Heart left ventricle (tissue), 16 donors: Measurements from ENCODE around the gene KIF26B. TPM values are rescaled to one million over a fixed set of nuclear protein-coding genes. Genes with fewer than 3 reads are reported as not detected.

ENCODE experiments used
- ATAC-seq, 4 donors: fragments of 200-7000 bp; cut with Tn5 transposase; one replicate each; pipeline ENCODE4 v1.9.1; 2020 to 2022; ENCODE audit warnings: moderate library complexity in 4 of 4, mild to moderate bottlenecking in 3 of 4, moderate number of reproducible peaks in 1 of 4
- DNase-seq, 5 donors: peaks; one replicate each; pipeline ENCODE4 v3.0.0-alpha.2; 2020
- H3K27ac ChIP-seq, 12 donors: fragments of 200-600 bp; sonication (generic) in 4 of 12; one replicate each; pipeline versions ENCODE4 v1.5.0 to v1.8.0; 2016 to 2022; ENCODE audit warnings: mild to moderate bottlenecking in 2 of 12
- H3K27me3 ChIP-seq, 9 donors: fragments of 200-600 bp; sonication (generic) in 2 of 9; one replicate each; pipeline versions ENCODE4 v1.5.1 to v1.8.0; 2016 to 2022; ENCODE audit warnings: mild to moderate bottlenecking in 3 of 9
- H3K36me3 ChIP-seq, 9 donors: fragments of 200-600 bp; sonication (generic) in 2 of 9; one replicate each; pipeline versions ENCODE4 v1.5.0 to v1.8.0; 2018 to 2022; ENCODE audit warnings: mild to moderate bottlenecking in 2 of 9
- H3K4me1 ChIP-seq, 12 donors: fragments of 200-600 bp; sonication (generic) in 4 of 12; one replicate each; pipeline versions ENCODE4 v1.5.0 to v1.8.0; 2016 to 2022; ENCODE audit warnings: mild to moderate bottlenecking in 3 of 12
- H3K4me3 ChIP-seq, 12 donors: fragments of 200-600 bp; sonication (generic) in 4 of 12; one replicate each; pipeline versions ENCODE4 v1.5.0 to v1.8.0; 2017 to 2022; ENCODE audit warnings: mild to moderate bottlenecking in 9 of 12, moderate library complexity in 4 of 12
- H3K9me3 ChIP-seq, 12 donors: fragments of 200-600 bp; sonication (generic) in 4 of 12; one replicate each; pipeline versions ENCODE4 v1.5.0 to v1.8.0; 2016 to 2022; ENCODE audit warnings: mild to moderate bottlenecking in 1 of 12
- POLR2A ChIP-seq, 2 donors: fragments of 450-650 bp; IDR thresholded peaks; one replicate each; pipeline ENCODE4 v1.6.1; 2017; ENCODE audit warnings: antibody characterized with exemption in 2 of 2, mild to moderate bottlenecking in 2 of 2, moderate library complexity in 2 of 2
- WGBS, 4 donors: extraction: QIAGEN DNeasy Blood & Tissue Kit in 2 of 4; methylation state at CpG; one replicate each; pipeline versions ENCODE4 v1.1.5 to v1.1.7; 2013 to 2018; 5-methylcytosine and 5-hydroxymethylcytosine counted together
- intact Hi-C, 10 donors: fragments of 100-400 bp; cut with DNase I; formaldehyde crosslinking; loops; one replicate each; pipeline versions ENCODE4 v1.11.1 to v1.14.2; 2022
- polyA plus RNA-seq, 2 donors: library from polyadenylated mRNA; stranded (reverse); fragments of 200-250 nt; gene quantifications; one replicate each; pipeline ENCODE4 v1.2.3, GENCODE V29; 2013
- total RNA-seq, 9 donors: library from RNA; depleted of rRNA in 2 of 9; stranded (reverse); fragments of >200 nt in 2 of 9; fragmentation: NEBNext Ultra II Directional in 3 of 9; extraction: Animal tissue kit (Norgen Biotek cat#: 25700) in 3 of 9; gene quantifications; one replicate each; pipeline versions ENCODE4 v1.1.0 to v1.2.4, GENCODE V29; 2016 to 2023
- TF ChIP-seq, protein P1 (sequence below), 12 donors: fragments of 200-600 bp; sonication (generic) in 4 of 12; IDR thresholded peaks; one replicate each; pipeline versions ENCODE4 v1.5.0 to v1.8.0; 2018 to 2022; ENCODE audit warnings: antibody characterized with exemption in 12 of 12, mild to moderate bottlenecking in 5 of 12
- donor health status: ischemic (EF 13 %, LVEDD 7.1; RV severe dilation, severe dysfunction).
- donor health status: healthy with polysubstance abuse.
- donor health status: DM: no; HTN: yes; CAD: no.
- donor health status: DM: no; HTN: no; CAD: no.
- donor health status: ischemic (EF 25% LVEDD 6.9; RV normal size, moderate dysfunction).
- donor health status: ischemic (EF 25% LVEDD 5.7; RV mildly dilated, moderate dysfunction).
- donor health status: healthy.
- donor health status: DM: yes; HTN: yes; CAD: no.
- donor health status: ischemic (EF 35%, LVEDD 5.7; RV mildly dilated, moderate dysfunction).
- donor health status: nonischemic (EF 11% LVEDD 7.7; RV severe dilation, severe dysfunction).
- donor health status: DM: yes; HTN: yes; CAD: no.
- donor health status: PGD.
- donor health status: ischemic (EF 29% LVEDD 5.4; RV normal size, mild dysfunction).
- donor health status: nonischemic (EF 23%, LVEDD 6.1; RV moderate dilation, normal function).

KIF26B gene
- total and polyA plus RNA-seq, 11 donors = 1.2 to 7.0 (median 2.3) TPM

DNA sequence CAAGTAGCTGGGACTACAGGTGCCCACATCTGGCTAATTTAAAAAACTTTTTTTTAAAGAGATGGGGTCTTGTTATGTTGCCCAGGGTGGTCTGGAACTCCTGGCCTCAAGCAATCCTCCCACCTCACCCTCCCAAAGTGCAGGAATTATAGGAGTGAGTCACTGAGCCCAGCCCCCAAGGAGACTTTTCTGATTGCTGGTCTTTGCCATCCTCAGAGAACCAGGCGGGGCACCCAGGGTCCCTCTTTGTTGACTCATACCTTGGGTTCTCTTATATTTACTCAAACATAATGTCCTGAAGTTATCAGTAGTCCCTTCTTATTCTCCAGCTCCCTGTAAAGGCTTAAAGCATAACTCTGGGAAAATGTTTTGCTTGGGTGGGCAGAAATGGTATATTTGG lies 51.1 kb downstream of the KIF26B start:
- intact Hi-C loops = no loop called here
- TF ChIP-seq, protein P1, sequence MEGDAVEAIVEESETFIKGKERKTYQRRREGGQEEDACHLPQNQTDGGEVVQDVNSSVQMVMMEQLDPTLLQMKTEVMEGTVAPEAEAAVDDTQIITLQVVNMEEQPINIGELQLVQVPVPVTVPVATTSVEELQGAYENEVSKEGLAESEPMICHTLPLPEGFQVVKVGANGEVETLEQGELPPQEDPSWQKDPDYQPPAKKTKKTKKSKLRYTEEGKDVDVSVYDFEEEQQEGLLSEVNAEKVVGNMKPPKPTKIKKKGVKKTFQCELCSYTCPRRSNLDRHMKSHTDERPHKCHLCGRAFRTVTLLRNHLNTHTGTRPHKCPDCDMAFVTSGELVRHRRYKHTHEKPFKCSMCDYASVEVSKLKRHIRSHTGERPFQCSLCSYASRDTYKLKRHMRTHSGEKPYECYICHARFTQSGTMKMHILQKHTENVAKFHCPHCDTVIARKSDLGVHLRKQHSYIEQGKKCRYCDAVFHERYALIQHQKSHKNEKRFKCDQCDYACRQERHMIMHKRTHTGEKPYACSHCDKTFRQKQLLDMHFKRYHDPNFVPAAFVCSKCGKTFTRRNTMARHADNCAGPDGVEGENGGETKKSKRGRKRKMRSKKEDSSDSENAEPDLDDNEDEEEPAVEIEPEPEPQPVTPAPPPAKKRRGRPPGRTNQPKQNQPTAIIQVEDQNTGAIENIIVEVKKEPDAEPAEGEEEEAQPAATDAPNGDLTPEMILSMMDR (IDR thresholded peaks at IDR 0.05) = no peak
- TF ChIP-seq POLR2A (IDR thresholded peaks at IDR 0.05) = no peak

DNA sequence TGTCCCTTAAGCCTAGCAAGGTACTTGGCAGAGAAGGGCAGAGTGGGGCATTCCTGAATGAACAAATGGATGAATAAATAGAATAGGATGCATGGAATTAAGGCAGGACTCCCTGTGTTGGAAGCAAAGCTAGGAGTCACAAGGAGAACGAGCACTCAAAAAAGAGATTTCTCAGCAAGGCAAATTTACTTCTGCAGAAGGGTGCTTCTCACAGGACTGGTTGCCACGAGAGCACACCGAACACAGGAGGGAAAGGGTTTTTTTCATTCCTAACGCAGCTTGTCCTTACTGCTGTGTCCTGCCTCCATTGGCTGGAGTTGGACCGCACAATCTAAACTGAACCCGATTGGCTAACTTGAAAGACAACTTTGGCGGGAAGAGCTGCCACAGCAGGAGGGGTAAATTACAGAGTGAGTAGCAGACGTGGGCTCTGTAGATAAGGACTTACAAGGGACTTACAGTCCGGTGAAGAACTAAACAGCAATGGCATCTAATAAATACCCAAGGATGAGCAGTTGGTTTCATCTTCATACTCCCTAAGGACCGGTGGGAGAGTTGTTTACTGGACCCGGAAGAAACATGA lies 52.4 kb downstream of the KIF26B start:
- TF ChIP-seq POLR2A (IDR thresholded peaks at IDR 0.05) = no peak
- TF ChIP-seq, protein P1 (IDR thresholded peaks at IDR 0.05) = no peak
- no peaks in the 10 kb centered on the region for H3K36me3 ChIP-seq
- intact Hi-C loops = no loop called here
- peaks cover 0 to 33% (median 24%) of the 10 kb centered on the region in 12 donors for H3K9me3 ChIP-seq
- no peaks in the 10 kb centered on the region for H3K4me1 ChIP-seq
- ATAC-seq (no peak), DNase-seq (no peak)
- H3K27me3 ChIP-seq = no peaks in the 10 kb centered on the region
- no peak overlapping the region for H3K4me3 ChIP-seq
- H3K27ac ChIP-seq = no peak overlapping the region
- WGBS, 4 donors = 95 to 96% (median 96%) methylated on average over 11 of the region's 11 CpGs

More for the DNA sequence above, 51.1 kb downstream of the KIF26B start:
- no peaks in the 10 kb centered on the region for H3K27me3 ChIP-seq
- ATAC-seq = no peak
- DNase-seq = no peak
- no peaks in the 10 kb centered on the region for H3K36me3 ChIP-seq
- WGBS, 4 donors = 94 to 100% (median 97%) methylated on average over 1 of the region's 1 CpG
- no peak overlapping the region for H3K4me3 ChIP-seq
- H3K27ac ChIP-seq = no peak overlapping the region
- H3K4me1 ChIP-seq = peaks cover 0 to 6% (median 0%) of the 10 kb centered on the region in 12 donors
- H3K9me3 ChIP-seq = peaks cover 0 to 33% (median 24%) of the 10 kb centered on the region in 12 donors

DNA sequence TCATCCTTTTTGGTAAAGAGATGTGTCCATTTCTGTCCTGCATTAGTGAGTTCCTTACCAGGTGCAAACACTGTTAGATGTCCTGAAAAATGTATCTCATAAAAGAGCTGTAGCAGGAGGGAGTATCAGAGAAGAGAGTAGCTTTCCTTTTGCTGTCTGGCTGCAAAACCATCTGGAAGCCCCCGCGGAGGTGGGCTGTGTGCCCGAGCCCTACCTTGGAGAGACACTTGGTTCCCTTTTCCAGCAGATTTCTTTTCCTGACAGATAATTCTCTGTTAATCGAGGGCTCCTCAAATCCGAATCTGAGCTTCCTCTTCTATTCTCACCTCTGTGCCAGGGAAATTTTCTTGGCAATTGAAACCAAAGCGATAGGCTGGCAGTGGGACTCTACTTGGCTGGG lies 53.0 kb downstream of the KIF26B start:
- DNase-seq (no peak), ATAC-seq (no peak)
- Histone ChIP-seq H3K27ac (no peak overlapping the region), H3K36me3 (no peaks in the 10 kb centered on the region), H3K9me3 (peaks cover 0 to 33% (median 24%) of the 10 kb centered on the region in 12 donors), H3K27me3 (no peaks in the 10 kb centered on the region), H3K4me3 (no peak overlapping the region), H3K4me1 (no peaks in the 10 kb centered on the region)
- WGBS, 4 donors = 95 to 99% (median 97%) methylated on average over 6 of the region's 6 CpGs
- intact Hi-C loops = no loop called here
- TF ChIP-seq POLR2A (IDR thresholded peaks at IDR 0.05) = no peak
- TF ChIP-seq, protein P1 (IDR thresholded peaks at IDR 0.05) = no peak

DNA sequence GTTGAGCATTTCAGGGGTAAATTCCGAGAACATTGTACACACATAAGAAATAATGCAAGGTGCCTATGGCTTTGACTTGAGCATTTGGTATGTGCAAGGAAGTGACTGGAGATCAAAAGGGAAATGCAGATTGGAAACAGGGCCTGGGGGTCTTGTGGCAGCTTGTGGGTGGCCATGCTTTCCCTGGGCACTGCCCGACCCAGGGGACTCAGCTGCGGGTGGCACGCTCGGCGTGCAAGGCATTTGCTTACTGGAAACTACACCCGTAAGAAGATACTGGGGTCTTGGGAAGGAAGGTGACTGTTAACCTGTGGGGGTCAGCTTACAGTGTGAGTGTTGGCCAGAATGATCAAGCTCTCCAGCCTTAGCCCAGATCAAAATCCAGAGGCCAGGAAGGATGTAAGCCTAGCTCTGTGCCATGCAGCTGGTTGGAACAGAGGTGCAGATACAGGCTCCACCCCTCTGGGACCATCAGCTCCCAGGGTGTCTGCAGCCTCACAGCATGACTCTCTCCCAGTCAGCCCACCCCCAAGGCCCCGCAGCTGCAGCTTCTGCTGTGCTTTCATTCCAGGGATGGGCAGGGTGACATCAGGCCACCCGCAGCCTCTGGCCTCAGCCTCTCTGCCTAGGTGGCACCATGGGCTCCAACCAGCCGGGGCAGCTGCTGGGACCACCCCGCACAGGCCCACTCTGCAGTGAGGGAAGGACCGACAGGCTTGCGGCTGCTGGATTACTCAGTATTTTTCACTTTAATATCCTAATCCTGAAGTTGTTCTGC lies 55.1 kb downstream of the KIF26B start:
- Histone ChIP-seq H3K36me3 (no peaks in the 10 kb centered on the region), H3K4me3 (no peak overlapping the region), H3K9me3 (peaks cover 0 to 33% (median 24%) of the 10 kb centered on the region in 12 donors), H3K4me1 (no peaks in the 10 kb centered on the region), H3K27me3 (no peaks in the 10 kb centered on the region), H3K27ac (no peak overlapping the region)
- DNase-seq (no peak), ATAC-seq (no peak)
- TF ChIP-seq POLR2A (IDR thresholded peaks at IDR 0.05) = no peak
- TF ChIP-seq, protein P1 (IDR thresholded peaks at IDR 0.05) = no peak
- intact Hi-C loops = no loop called here
- WGBS, 4 donors = 87 to 94% (median 92%) methylated on average over 12 to 13 of the region's 13 CpGs
